ENCODE data around the gene TMEM134.

DNA sequence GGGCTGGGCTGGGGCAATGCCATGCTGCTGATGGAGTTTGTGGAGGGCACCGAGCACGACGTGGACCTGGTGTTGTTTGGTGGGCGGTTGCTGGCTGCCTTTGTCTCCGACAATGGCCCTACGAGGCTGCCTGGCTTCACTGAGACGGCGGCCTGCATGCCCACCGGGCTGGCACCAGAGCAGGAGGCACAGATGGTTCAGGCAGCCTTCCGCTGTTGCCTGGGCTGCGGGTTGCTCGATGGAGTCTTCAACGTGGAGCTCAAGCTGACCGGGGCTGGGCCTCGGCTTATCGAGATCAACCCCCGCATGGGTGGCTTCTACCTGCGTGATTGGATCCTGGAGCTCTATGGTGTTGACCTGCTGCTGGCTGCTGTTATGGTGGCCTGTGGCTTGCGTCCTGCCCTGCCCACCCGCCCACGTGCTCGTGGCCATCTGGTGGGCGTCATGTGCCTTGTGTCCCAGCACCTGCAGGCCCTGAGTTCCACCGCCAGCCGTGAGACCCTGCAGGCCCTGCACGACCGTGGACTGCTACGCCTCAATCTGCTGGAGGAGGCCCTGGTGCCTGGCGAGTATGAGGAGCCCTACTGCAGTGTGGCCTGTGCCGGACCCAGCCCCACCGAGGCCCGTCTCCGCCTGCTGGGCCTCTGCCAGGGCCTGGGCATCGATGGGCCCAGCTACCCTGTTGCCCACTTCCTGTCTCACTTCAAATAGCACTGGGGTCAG, 45.0 kb downstream of the TMEM134 start:
- TF ChIP-seq CTCF (IDR thresholded peaks at IDR 0.05) (no peak), POLR2A (IDR thresholded peaks at IDR 0.05) (no peak)
